GM08714 (cell line): ENCODE results near the gene NFXL1.

ENCODE experiments used
- H3K4me3 ChIP-seq: fragments of 200-500 bp; sonication (Bioruptor generic); 2 replicates; pipeline ENCODE4 v1.5.1; 2014; ENCODE audit warnings: mild to moderate bottlenecking, low read length, inconsistent platforms
- ZNF274 ChIP-seq: IDR thresholded peaks from 2 replicates; pipeline ENCODE4 v1.6.1; 2012; ENCODE audit warnings: mild to moderate bottlenecking, low read depth, low read length

NFXL1 gene

GRCh38 chr4:47915378-47915777 lies 995 bp upstream of the NFXL1 start:
- no peak overlapping the region; the same call in 1 of the 2 replicates for H3K4me3 ChIP-seq
- no peak for TF ChIP-seq ZNF274

GRCh38 chr4:47914926-47915237 lies 499 bp upstream of the NFXL1 start:
- peak overlapping the region; percentile 87 for H3K4me3 ChIP-seq
- no peak for TF ChIP-seq ZNF274

GRCh38 chr4:47913861-47914219 lies 543 bp downstream of the NFXL1 start:
- no peak for TF ChIP-seq ZNF274
- peak overlapping the region; percentile 71 for H3K4me3 ChIP-seq

GRCh38 chr4:47913330-47913729 lies 1.1 kb downstream of the NFXL1 start:
- peak overlapping the region; percentile 71 for H3K4me3 ChIP-seq
- no peak for TF ChIP-seq ZNF274

GRCh38 chr4:47907089-47907646 lies 7.2 kb downstream of the NFXL1 start:
- H3K4me3 ChIP-seq = no peak overlapping the region
- no peak for TF ChIP-seq ZNF274

GRCh38 chr4:47899639-47900038 lies 14.7 kb downstream of the NFXL1 start:
- H3K4me3 ChIP-seq = no peak overlapping the region
- no peak for TF ChIP-seq ZNF274

- TF ChIP-seq ZNF274 = no peak
- H3K4me3 ChIP-seq = no peak overlapping the region
These were observed 22.5 kb downstream of the NFXL1 start for GRCh38 chr4:47891928-47892327.

GRCh38 chr4:47882228-47882627 lies 32.2 kb downstream of the NFXL1 start:
- H3K4me3 ChIP-seq = no peak overlapping the region
- TF ChIP-seq ZNF274 = no peak

- H3K4me3 ChIP-seq = no peak overlapping the region
- TF ChIP-seq ZNF274 = no peak
These were observed 34.9 kb downstream of the NFXL1 start for GRCh38 chr4:47879458-47879857.

- TF ChIP-seq ZNF274 = no peak
- no peak overlapping the region for H3K4me3 ChIP-seq
These were observed 37.4 kb downstream of the NFXL1 start for GRCh38 chr4:47876784-47877546.

GRCh38 chr4:47876310-47876709 lies 38.1 kb downstream of the NFXL1 start:
- H3K4me3 ChIP-seq = no peak overlapping the region
- no peak for TF ChIP-seq ZNF274

- no peak for TF ChIP-seq ZNF274
These were observed 40.4 kb downstream of the NFXL1 start for GRCh38 chr4:47873877-47874541.

GRCh38 chr4:47863486-47863885 lies 50.9 kb downstream of the NFXL1 start:
- TF ChIP-seq ZNF274 = no peak
- no peak overlapping the region for H3K4me3 ChIP-seq

More at GRCh38 chr4:47873877-47874541, 40.4 kb downstream of the NFXL1 start:
- no peak overlapping the region for H3K4me3 ChIP-seq

GRCh38 chr4:47862297-47862696 lies 52.1 kb downstream of the NFXL1 start:
- no peak for TF ChIP-seq ZNF274
- H3K4me3 ChIP-seq = no peak overlapping the region

- H3K4me3 ChIP-seq = no peak overlapping the region
- no peak for TF ChIP-seq ZNF274
These were observed 54.1 kb downstream of the NFXL1 start for GRCh38 chr4:47860305-47860704.

- no peak for TF ChIP-seq ZNF274
- no peak overlapping the region for H3K4me3 ChIP-seq
These were observed 56.4 kb downstream of the NFXL1 start for GRCh38 chr4:47858006-47858405.
